Neural progenitor cell (in vitro differentiated cells): ENCODE measurements around the gene PDZRN4. TPM values are rescaled to one million over a fixed set of nuclear protein-coding genes. Genes with fewer than 3 reads are reported as not detected.

Source experiments
- DNase-seq: peaks from one replicate; pipeline ENCODE4 v3.0.0-alpha.2; 2016; ENCODE audit warnings: low spot score
- H2AFZ ChIP-seq: fragments of 200-600 bp; sonication (generic); replicated peaks from 2 replicates; pipeline ENCODE4 v1.6.1; 2016; ENCODE audit warnings: antibody characterized with exemption
- H3F3A ChIP-seq: fragments of 200-600 bp; sonication (generic); 2 replicates; pipeline ENCODE4 v1.6.1; 2016; ENCODE audit warnings: antibody characterized with exemption, low read depth
- H3K27ac ChIP-seq: fragments of 200-600 bp; sonication (generic); 2 replicates; pipeline ENCODE4 v1.5.1; 2016; ENCODE audit warnings: mild to moderate bottlenecking
- H3K27me3 ChIP-seq: fragments of 200-600 bp; sonication (generic); 2 replicates; pipeline ENCODE4 v1.6.1; 2016; ENCODE audit warnings: mild to moderate bottlenecking, moderate library complexity
- H3K36me3 ChIP-seq: fragments of 200-600 bp; sonication (generic); 2 replicates; pipeline ENCODE4 v1.5.1; 2016
- H3K4me1 ChIP-seq: fragments of 200-600 bp; sonication (generic); 2 replicates; pipeline ENCODE4 v1.6.1; 2016; ENCODE audit warnings: mixed run types
- H3K4me2 ChIP-seq: fragments of 200-600 bp; sonication (generic); 2 replicates; pipeline ENCODE4 v1.6.1; 2016
- H3K4me3 ChIP-seq: fragments of 200-600 bp; sonication (generic); 2 replicates; pipeline ENCODE4 v1.5.1; 2016
- H3K79me2 ChIP-seq: fragments of 200-600 bp; sonication (generic); 2 replicates; pipeline ENCODE4 v1.6.1; 2016; ENCODE audit warnings: low read depth
- H3K9ac ChIP-seq: fragments of 200-600 bp; sonication (generic); 2 replicates; pipeline ENCODE4 v1.6.1; 2016
- H3K9me3 ChIP-seq: fragments of 200-600 bp; sonication (generic); 2 replicates; pipeline ENCODE4 v1.5.1; 2016; ENCODE audit warnings: low read depth
- H4K20me1 ChIP-seq: fragments of 200-600 bp; sonication (generic); 2 replicates; pipeline ENCODE4 v1.6.1; 2016; ENCODE audit warnings: low read depth
- H3K27ac Mint-ChIP-seq: 3 replicates; pipeline ENCODE4 v1.8.0; 2021; ENCODE audit warnings: mixed read lengths
- H3K27me3 Mint-ChIP-seq: 2 replicates; pipeline ENCODE4 v1.8.0; 2022; ENCODE audit warnings: low read depth, mild to moderate bottlenecking, inconsistent platforms, moderate library complexity, mixed read lengths; ENCODE audit not compliant: insufficient read depth
- H3K36me3 Mint-ChIP-seq: 3 replicates; pipeline ENCODE4 v1.8.0; 2021; ENCODE audit warnings: mixed read lengths
- H3K4me1 Mint-ChIP-seq: 3 replicates; pipeline ENCODE4 v1.8.0; 2021; ENCODE audit warnings: mixed read lengths
- H3K4me3 Mint-ChIP-seq: 3 replicates; pipeline ENCODE4 v1.8.0; 2021; ENCODE audit warnings: mild to moderate bottlenecking, moderate library complexity, mixed read lengths
- H3K9me3 Mint-ChIP-seq: 3 replicates; pipeline ENCODE4 v1.8.0; 2020; ENCODE audit warnings: mixed read lengths
- EZH2 ChIP-seq: fragments of 200-600 bp; sonication (generic); IDR thresholded peaks from 2 replicates; pipeline ENCODE4 v1.6.1; 2017; ENCODE audit warnings: antibody characterized with exemption, mild to moderate bottlenecking, moderate library complexity
- EZH2phosphoT487 ChIP-seq: fragments of 200-600 bp; sonication (generic); IDR thresholded peaks from 2 replicates; pipeline ENCODE4 v1.6.1; 2017; ENCODE audit warnings: antibody characterized with exemption
- total RNA-seq: library from RNA; depleted of rRNA; stranded (reverse); fragments of >200 nt; gene quantifications from 2 replicates; pipeline ENCODE4 v1.2.3, GENCODE V29; 2015; ENCODE audit warnings: low replicate concordance
- TF ChIP-seq, protein P1 (sequence below): fragments of 200-600 bp; sonication (generic); IDR thresholded peaks from 2 replicates; pipeline ENCODE4 v1.5.1; 2017; ENCODE audit warnings: antibody characterized with exemption, mild to moderate bottlenecking

Gene PDZRN4
- total RNA-seq, 1 donor from 2014 or later: 0.06 TPM

DNA sequence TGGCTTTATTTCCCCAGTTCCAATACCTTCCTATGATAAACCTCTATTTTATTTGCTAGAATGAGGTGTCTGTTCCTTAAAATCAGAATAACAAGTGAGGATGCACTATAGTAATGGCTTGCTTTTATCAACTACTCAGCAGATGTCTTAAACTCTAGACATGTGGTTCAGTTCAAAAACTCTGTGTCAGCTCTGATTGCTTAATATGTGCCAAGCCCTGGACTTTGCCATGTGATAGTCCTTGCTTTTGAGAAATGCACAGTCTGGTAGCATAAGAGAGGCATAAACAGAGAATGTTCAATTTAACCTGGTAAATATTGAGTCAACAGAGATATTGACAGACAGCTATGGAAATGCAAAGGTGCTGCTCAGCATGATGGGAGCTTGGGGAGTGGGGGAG lies 254.8 kb downstream of the PDZRN4 start:
- no peaks in the 10 kb centered on the region for H3K79me2 ChIP-seq
- no peaks in the 10 kb centered on the region for H3K27me3 ChIP-seq

DNA sequence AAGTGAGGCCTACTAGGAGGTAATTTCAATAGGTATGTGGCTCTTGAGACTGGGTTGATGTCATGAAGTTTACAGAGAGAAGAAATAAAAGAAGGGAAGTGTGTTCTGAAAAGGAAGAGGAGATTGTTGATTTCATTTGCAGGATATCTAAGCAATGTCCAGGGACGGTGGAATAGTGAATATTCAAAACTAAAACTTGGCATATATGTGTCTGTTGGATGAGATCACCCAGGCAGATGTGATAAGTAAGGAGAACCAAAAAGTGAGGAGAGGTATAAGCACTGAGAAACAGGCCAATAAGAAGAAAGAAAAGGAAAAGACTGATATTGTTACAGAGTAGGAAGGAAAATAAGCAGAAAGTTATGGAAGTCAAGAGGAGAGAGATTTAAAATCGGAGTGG lies 255.6 kb downstream of the PDZRN4 start:
- Histone ChIP-seq H3F3A (no peaks in the 10 kb centered on the region), H3K4me2 (no peak overlapping the region), H3K36me3 (no peaks in the 10 kb centered on the region), H3K9ac (no peak overlapping the region), H2AFZ (peak overlapping the region; percentile 57), H3K4me3 (no peak overlapping the region), H3K4me1 (peaks cover 14% of the 10 kb centered on the region), H4K20me1 (no peaks in the 10 kb centered on the region), H3K27me3 (no peaks in the 10 kb centered on the region), H3K27ac (no peak overlapping the region), H3K9me3 (no peaks in the 10 kb centered on the region), H3K79me2 (no peaks in the 10 kb centered on the region)
- no peak for DNase-seq
- no peaks in the 10 kb centered on the region for H3K27me3 Mint-ChIP-seq
- H3K36me3 Mint-ChIP-seq: no peaks in the 10 kb centered on the region
- H3K9me3 Mint-ChIP-seq: no peaks in the 10 kb centered on the region
- H3K4me3 Mint-ChIP-seq: no peak overlapping the region
- no peak overlapping the region for H3K27ac Mint-ChIP-seq
- H3K4me1 Mint-ChIP-seq: peaks cover 10% of the 10 kb centered on the region
- TF ChIP-seq EZH2phosphoT487 (no peak), EZH2 (no peak)
- TF ChIP-seq, protein P1, sequence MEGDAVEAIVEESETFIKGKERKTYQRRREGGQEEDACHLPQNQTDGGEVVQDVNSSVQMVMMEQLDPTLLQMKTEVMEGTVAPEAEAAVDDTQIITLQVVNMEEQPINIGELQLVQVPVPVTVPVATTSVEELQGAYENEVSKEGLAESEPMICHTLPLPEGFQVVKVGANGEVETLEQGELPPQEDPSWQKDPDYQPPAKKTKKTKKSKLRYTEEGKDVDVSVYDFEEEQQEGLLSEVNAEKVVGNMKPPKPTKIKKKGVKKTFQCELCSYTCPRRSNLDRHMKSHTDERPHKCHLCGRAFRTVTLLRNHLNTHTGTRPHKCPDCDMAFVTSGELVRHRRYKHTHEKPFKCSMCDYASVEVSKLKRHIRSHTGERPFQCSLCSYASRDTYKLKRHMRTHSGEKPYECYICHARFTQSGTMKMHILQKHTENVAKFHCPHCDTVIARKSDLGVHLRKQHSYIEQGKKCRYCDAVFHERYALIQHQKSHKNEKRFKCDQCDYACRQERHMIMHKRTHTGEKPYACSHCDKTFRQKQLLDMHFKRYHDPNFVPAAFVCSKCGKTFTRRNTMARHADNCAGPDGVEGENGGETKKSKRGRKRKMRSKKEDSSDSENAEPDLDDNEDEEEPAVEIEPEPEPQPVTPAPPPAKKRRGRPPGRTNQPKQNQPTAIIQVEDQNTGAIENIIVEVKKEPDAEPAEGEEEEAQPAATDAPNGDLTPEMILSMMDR: no peak

More for the DNA sequence above, 254.8 kb downstream of the PDZRN4 start:
- TF ChIP-seq, protein P1: no peak
- TF ChIP-seq EZH2 (no peak), EZH2phosphoT487 (no peak)
- Histone ChIP-seq H3K4me1 (peaks cover 14% of the 10 kb centered on the region), H3K4me3 (no peak overlapping the region), H4K20me1 (no peaks in the 10 kb centered on the region), H2AFZ (no peak overlapping the region), H3K9me3 (no peaks in the 10 kb centered on the region), H3K36me3 (no peaks in the 10 kb centered on the region), H3K27ac (no peak overlapping the region), H3K4me2 (no peak overlapping the region), H3F3A (no peaks in the 10 kb centered on the region), H3K9ac (no peak overlapping the region)
- no peak overlapping the region for H3K4me3 Mint-ChIP-seq
- peaks cover 16% of the 10 kb centered on the region for H3K4me1 Mint-ChIP-seq
- DNase-seq: no peak
- H3K36me3 Mint-ChIP-seq: no peaks in the 10 kb centered on the region
- no peaks in the 10 kb centered on the region for H3K27me3 Mint-ChIP-seq
- H3K27ac Mint-ChIP-seq: no peak overlapping the region
- H3K9me3 Mint-ChIP-seq: no peaks in the 10 kb centered on the region

DNA sequence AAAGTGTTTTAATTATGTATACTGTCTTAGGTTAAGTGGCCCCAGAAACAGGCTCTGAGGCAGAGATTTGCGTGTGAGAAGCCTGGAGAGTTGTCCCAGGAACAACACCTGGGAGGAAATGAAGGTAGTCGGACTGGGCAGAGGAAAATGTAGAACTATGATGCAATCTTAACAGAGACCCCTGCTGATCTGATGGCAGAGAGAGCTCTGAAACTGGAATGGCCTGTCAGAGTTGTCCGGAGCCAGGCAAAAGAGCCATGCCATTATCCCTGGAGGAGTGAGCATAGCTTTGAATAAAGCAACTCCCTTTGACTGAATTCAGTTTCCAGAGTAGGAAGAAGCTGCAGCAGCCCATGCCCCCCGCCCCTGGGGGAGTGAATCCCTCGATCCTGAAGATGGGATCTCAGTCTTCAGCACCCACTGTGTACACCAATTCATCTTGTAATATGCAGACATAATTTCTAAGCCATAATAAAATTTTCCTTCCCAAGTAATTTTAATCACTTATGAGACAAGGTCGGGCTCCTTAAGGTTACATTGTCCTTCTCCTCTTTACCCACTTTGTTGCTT lies 264.8 kb downstream of the PDZRN4 start:
- no peaks in the 10 kb centered on the region for H3K36me3 ChIP-seq
- no peak overlapping the region for H3K27ac ChIP-seq
- H3F3A ChIP-seq: no peaks in the 10 kb centered on the region
- Mint-ChIP-seq H3K27ac (no peak overlapping the region), H3K4me3 (no peak overlapping the region), H3K36me3 (no peaks in the 10 kb centered on the region), H3K4me1 (peaks cover 10% of the 10 kb centered on the region), H3K9me3 (peaks cover 2% of the 10 kb centered on the region), H3K27me3 (no peaks in the 10 kb centered on the region)
- H3K27me3 ChIP-seq: no peaks in the 10 kb centered on the region
- H3K4me2 ChIP-seq: no peak overlapping the region
- peak; percentile 16 for DNase-seq
- no peak overlapping the region for H2AFZ ChIP-seq
- H4K20me1 ChIP-seq: no peaks in the 10 kb centered on the region
- H3K79me2 ChIP-seq: no peaks in the 10 kb centered on the region
- peaks cover 4% of the 10 kb centered on the region for H3K4me1 ChIP-seq
- no peaks in the 10 kb centered on the region for H3K9me3 ChIP-seq
- no peak overlapping the region for H3K9ac ChIP-seq
- TF ChIP-seq EZH2 (no peak), EZH2phosphoT487 (no peak)
- TF ChIP-seq, protein P1: no peak
- no peak overlapping the region for H3K4me3 ChIP-seq
